ENCODE measurements around the gene SHANK2.

Gene SHANK2

GRCh38 chr11:71298016-71298550 lies 45.7 kb upstream of the SHANK2 start:
- Histone ChIP-seq H3K4me3 (ENCODE audit: low read depth, low read length) (no peak overlapping the region), H3K36me3 (no peaks in the 10 kb centered on the region), H3K27me3 (ENCODE audit: insufficient read depth, low read depth, severe bottlenecking) (no peaks in the 10 kb centered on the region), H3K27ac (no peak overlapping the region), H3K9me3 (ENCODE audit: severe bottlenecking) (no peaks in the 10 kb centered on the region)
- TF ChIP-seq CTCF (IDR thresholded peaks at IDR 0.05; ENCODE audit: low read depth, low read length), result no peak
- no peak for DNase-seq

GRCh38 chr11:71294846-71295600 lies 42.6 kb upstream of the SHANK2 start:
- no peaks in the 10 kb centered on the region for H3K27me3 ChIP-seq (ENCODE audit: insufficient read depth, low read depth, severe bottlenecking)
- H3K4me3 ChIP-seq (ENCODE audit: low read depth, low read length), result no peak overlapping the region
- DNase-seq, result no peak
- H3K27ac ChIP-seq, result no peak overlapping the region
- H3K9me3 ChIP-seq (ENCODE audit: severe bottlenecking), result peaks cover 5% of the 10 kb centered on the region
- H3K36me3 ChIP-seq, result no peaks in the 10 kb centered on the region
- TF ChIP-seq CTCF (IDR thresholded peaks at IDR 0.05; ENCODE audit: low read depth, low read length), result no peak

- Histone ChIP-seq H3K27me3 (ENCODE audit: insufficient read depth, low read depth, severe bottlenecking) (no peaks in the 10 kb centered on the region), H3K27ac (no peak overlapping the region), H3K4me3 (ENCODE audit: low read depth, low read length) (no peak overlapping the region), H3K36me3 (no peaks in the 10 kb centered on the region), H3K9me3 (ENCODE audit: severe bottlenecking) (peaks cover 13% of the 10 kb centered on the region)
- TF ChIP-seq CTCF (IDR thresholded peaks at IDR 0.05; ENCODE audit: low read depth, low read length), result no peak
- DNase-seq, result no peak
These were observed 41.8 kb upstream of the SHANK2 start for GRCh38 chr11:71293961-71294782.

GRCh38 chr11:71286701-71287643 lies 34.6 kb upstream of the SHANK2 start:
- Histone ChIP-seq H3K9me3 (ENCODE audit: severe bottlenecking) (peaks cover 19% of the 10 kb centered on the region), H3K27ac (no peak overlapping the region), H3K27me3 (ENCODE audit: insufficient read depth, low read depth, severe bottlenecking) (no peaks in the 10 kb centered on the region), H3K36me3 (no peaks in the 10 kb centered on the region), H3K4me3 (ENCODE audit: low read depth, low read length) (no peak overlapping the region)
- no peak for TF ChIP-seq CTCF (IDR thresholded peaks at IDR 0.05; ENCODE audit: low read depth, low read length)
- no peak for DNase-seq

GRCh38 chr11:71285111-71285510 lies 32.7 kb upstream of the SHANK2 start:
- Histone ChIP-seq H3K27me3 (ENCODE audit: insufficient read depth, low read depth, severe bottlenecking) (no peaks in the 10 kb centered on the region), H3K27ac (no peak overlapping the region), H3K36me3 (no peaks in the 10 kb centered on the region), H3K4me3 (ENCODE audit: low read depth, low read length) (no peak overlapping the region), H3K9me3 (ENCODE audit: severe bottlenecking) (peaks cover 15% of the 10 kb centered on the region)
- no peak for TF ChIP-seq CTCF (IDR thresholded peaks at IDR 0.05; ENCODE audit: low read depth, low read length)
- DNase-seq, result no peak
